NCI-H2081 treated with DMSO at 0.1 percent for 48 hours (cell line): ENCODE measurements around the gene ACAA2.
"Not testable (repeated sequence)": the region's sequence is repeated elsewhere in the genome, so short reads cannot be mapped to it uniquely, and the experiment has no call there.

ENCODE experiments used
- DNase-seq: peaks from one replicate; lab custom pipeline; 2025; lab: John Stamatoyannopoulos, UW

Gene ACAA2

DNA sequence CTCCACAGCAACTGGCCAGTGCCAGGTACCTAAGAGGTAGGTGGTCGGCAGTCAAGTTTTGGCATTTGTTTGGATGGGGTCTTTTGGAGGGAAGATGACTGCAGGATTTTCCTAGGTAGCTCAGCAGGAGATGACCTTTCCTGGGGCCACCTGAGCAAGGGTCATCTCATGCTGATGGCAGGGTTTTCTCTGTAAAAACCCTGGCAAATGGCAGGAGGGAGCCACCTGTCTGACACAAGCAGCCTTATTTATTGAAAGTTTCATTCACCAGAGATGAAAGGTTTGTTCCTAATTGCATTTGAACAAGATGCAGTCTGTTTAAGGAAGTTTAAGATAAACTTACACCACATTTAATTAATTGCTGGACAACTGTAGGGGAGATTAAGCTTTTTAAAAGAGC, 31.6 kb upstream of the ACAA2 start:
- DNase-seq = no peak

- DNase-seq = no peak
Measured at GRCh38 chr18:49843778-49844625, 30.7 kb upstream of the ACAA2 start.

- DNase-seq = no peak
Measured at GRCh38 chr18:49843131-49843530, 29.8 kb upstream of the ACAA2 start.

- DNase-seq = no peak
Measured at GRCh38 chr18:49842656-49843055, 29.3 kb upstream of the ACAA2 start.

GRCh38 chr18:49841236-49842217, 28.2 kb upstream of the ACAA2 start:
- no peak for DNase-seq

GRCh38 chr18:49839012-49839411, 25.7 kb upstream of the ACAA2 start:
- DNase-seq = no peak

GRCh38 chr18:49838381-49838780, 25.0 kb upstream of the ACAA2 start:
- DNase-seq = no peak

DNA sequence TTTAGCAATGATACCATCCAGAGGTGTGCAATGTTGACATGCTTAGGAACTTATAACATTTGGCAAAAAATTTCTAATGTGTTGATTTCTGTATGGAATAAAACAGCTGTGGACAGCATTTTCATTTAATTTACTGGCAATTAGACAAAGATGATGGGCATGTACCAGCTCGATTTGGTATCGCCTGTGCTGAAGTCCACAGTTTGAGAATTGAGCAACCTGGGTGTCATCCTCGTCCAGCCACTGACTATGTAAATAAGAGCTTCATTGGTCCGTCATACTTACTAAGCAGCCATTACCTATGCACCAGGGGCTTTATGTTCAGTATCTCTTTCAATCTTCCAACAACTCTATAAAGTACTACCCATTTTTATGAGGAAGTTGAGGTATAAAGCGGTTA, 24.6 kb upstream of the ACAA2 start:
- DNase-seq = no peak

GRCh38 chr18:49837316-49837835, 24.0 kb upstream of the ACAA2 start:
- DNase-seq = not testable (repeated sequence)

GRCh38 chr18:49835405-49835804, 22.1 kb upstream of the ACAA2 start:
- no peak for DNase-seq

GRCh38 chr18:49834258-49834657, 20.9 kb upstream of the ACAA2 start:
- DNase-seq = no peak

DNA sequence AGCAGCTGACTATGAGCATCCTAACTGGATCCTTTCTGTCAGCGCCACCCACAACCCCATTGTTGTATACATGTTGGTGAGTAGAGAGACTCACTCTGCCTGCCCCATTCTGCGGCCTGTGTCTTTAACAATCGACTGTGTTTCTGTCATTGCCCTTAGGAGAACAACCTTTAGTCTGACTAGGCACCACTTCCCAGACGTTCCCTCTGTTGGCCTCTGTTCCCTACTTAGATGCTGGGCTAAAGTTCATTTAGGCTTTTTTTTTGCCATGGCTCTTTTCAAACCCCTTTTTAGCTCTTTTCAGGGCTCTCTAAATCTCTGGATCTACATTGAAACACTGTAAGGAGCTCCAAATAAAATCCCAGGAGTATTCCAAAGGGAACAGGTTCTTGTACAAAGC, 20.5 kb upstream of the ACAA2 start:
- DNase-seq = no peak

GRCh38 chr18:49832221-49832647, 18.9 kb upstream of the ACAA2 start:
- no peak for DNase-seq

- DNase-seq = no peak
Measured at GRCh38 chr18:49827996-49828395, 14.7 kb upstream of the ACAA2 start.

GRCh38 chr18:49819823-49820671, 6.7 kb upstream of the ACAA2 start:
- no peak for DNase-seq

DNA sequence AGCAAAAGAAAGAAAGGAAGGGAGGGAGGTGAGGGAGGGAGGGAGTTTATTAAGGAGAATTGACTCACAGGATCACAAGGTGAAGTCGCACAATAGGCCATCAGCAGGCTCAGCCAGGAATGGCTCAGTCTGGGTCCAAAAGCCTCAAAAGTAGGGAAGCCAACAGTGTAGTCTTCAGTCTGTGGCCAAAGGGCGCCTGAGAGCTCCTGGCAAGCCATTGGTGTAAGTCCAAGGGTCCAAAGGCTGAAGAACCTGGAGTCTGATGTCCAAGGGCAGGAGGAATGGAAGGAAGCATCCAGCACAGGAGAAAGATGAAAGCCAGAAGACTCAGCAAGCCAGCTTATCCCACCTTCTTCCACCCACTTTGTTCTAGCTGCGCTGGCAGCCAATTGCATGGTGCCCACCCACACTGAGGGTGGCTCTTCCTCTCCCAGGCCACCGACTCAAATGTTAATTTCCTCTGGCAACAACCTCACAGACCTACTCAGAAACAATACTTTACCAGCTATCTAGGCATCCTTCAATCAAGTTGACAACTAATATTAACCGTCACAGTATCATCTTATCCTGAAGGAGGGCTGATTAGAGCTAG, 5.8 kb upstream of the ACAA2 start:
- no peak for DNase-seq

- DNase-seq = no peak
Measured at GRCh38 chr18:49817947-49818346, 4.6 kb upstream of the ACAA2 start.

GRCh38 chr18:49815927-49816326, 2.6 kb upstream of the ACAA2 start:
- no peak for DNase-seq

DNA sequence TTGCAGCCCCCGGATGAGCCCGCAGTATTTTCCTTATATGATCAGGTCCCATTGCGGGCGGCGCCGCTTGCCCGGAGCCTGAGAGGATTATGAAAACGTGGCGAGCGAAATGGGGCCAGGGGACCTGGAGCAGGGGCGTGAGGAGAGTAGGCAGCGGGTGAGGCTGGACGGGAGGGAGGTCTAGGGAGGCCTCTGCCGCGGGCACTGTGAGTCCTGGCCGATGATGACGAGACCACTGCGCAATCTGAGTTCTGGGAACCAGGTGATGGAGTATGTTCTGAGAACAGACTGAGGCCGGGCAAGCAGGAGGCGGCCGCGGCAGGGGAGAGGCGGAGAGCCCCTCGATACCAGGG, 790 bp upstream of the ACAA2 start:
- no peak for DNase-seq

DNA sequence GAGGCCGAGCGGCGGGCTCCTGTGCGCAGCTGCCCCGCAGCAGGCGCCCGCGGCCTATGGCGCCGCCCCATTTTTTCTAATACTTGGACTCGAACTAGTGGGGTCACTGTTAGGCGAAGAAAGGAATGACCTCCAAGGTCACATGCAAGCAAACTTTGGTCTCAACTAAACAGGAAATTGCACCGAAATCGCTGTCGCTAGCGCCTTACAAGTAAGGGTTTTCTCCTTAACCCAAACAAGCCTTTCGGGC, 339 bp downstream of the ACAA2 start:
- no peak for DNase-seq

DNA sequence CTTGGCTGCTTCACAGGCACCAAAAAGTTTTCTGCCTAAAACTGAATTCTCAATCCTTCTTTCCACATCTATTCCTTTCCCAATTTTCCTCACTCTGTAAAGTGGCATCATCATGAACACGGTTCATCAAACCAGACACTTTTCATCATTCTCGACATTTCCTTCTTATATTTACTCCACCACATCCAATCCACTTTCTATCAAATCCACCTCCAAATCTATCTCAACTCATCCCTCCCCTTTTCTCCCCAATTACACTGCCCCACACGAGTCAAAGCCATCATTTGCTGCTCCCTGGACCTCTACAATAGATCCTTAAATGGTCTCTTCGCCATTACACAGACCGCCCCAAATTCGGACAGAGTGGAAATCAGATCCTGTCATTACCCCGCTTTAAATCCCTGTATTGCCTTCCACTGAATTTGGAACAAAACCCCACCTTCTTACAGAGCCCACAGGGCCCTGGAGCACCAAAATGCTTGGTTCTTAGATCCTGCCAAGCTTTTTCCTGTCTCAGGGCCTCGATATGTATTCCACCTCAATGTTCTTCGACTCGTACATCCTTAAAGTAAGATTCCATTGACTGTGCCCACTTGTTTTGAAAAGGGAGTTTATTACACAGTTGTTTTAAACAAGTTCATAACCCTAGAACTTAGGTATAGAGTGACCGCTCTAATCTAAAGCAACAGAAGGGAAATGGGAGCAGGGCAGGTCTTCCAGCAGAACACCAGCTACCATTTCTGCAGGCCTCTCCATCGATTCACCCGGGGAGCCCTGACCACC, 856 bp downstream of the ACAA2 start:
- no peak for DNase-seq
